OCI-LY7 (cell line): ENCODE data around the gene LHFPL2.

Experiments used
- EZH2phosphoT487 ChIP-seq: fragments of 200-600 bp; sonication (generic); IDR thresholded peaks from 2 replicates; pipeline ENCODE4 v1.6.1; 2018; ENCODE audit warnings: low read depth, borderline replicate concordance, mild to moderate bottlenecking, mixed run types, antibody characterized with exemption, low read length, moderate library complexity, mixed read lengths
- TF ChIP-seq, protein P1 (sequence below): fragments of 200-600 bp; sonication (generic); conservative IDR thresholded peaks from 2 replicates; pipeline ENCODE4 v1.5.1; 2014; ENCODE audit warnings: mild to moderate bottlenecking, antibody characterized with exemption, low read length, moderate library complexity, mixed read lengths

DNA sequence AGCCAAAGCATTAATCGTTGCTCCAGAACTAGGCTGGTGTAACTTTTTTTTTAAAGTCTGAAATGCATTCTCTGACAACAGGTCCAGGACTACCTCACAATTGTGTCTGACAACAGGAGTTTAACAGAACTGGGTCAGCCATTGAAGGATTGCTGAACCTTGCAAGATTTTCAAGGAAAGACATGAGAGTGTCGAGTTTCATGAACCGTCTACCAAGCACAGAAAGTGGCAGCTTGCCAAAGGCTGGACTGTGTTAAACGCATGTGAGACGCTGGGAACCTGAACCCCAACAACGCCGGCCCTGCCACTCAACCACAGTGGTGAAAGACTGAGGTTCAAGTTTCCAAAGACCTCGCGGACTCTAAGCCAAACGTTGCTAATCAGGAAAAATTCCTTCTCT, 79.1 kb downstream of the LHFPL2 start:
- TF ChIP-seq, protein P1, sequence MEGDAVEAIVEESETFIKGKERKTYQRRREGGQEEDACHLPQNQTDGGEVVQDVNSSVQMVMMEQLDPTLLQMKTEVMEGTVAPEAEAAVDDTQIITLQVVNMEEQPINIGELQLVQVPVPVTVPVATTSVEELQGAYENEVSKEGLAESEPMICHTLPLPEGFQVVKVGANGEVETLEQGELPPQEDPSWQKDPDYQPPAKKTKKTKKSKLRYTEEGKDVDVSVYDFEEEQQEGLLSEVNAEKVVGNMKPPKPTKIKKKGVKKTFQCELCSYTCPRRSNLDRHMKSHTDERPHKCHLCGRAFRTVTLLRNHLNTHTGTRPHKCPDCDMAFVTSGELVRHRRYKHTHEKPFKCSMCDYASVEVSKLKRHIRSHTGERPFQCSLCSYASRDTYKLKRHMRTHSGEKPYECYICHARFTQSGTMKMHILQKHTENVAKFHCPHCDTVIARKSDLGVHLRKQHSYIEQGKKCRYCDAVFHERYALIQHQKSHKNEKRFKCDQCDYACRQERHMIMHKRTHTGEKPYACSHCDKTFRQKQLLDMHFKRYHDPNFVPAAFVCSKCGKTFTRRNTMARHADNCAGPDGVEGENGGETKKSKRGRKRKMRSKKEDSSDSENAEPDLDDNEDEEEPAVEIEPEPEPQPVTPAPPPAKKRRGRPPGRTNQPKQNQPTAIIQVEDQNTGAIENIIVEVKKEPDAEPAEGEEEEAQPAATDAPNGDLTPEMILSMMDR: no peak
- TF ChIP-seq EZH2phosphoT487: no peak
